ENCODE results near the gene TGFBR3. TPM values are rescaled to one million over a fixed set of nuclear protein-coding genes. Genes with fewer than 3 reads are reported as not detected.
"Not testable (repeated sequence)": the region's sequence is repeated elsewhere in the genome, so short reads cannot be mapped to it uniquely, and the experiment has no call there.

TGFBR3 gene
- total RNA-seq, 1 donor from 2014 or later: 125 TPM

- no peak for DNase-seq
Observed at GRCh38 chr1:91847851-91848250, 38.1 kb downstream of the TGFBR3 start.

DNA sequence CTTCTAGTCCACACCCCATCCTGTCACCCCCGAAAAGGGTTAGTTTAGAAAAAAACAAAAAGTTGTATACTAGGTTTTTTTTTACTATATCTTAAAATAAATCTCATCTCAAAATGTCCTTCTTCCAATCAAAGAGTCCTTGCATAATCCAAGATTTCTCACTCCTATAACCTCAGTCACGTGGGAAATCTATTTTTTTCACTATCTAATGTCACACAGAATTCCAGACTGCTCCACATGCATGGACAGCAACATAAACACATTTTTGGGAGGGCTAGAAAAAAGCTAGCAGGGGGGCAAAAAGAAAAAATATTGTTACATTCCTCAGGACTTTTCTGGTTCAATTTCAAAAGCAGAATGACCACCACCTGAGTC is 39.3 kb downstream of the TGFBR3 start:
- DNase-seq: no peak

DNA sequence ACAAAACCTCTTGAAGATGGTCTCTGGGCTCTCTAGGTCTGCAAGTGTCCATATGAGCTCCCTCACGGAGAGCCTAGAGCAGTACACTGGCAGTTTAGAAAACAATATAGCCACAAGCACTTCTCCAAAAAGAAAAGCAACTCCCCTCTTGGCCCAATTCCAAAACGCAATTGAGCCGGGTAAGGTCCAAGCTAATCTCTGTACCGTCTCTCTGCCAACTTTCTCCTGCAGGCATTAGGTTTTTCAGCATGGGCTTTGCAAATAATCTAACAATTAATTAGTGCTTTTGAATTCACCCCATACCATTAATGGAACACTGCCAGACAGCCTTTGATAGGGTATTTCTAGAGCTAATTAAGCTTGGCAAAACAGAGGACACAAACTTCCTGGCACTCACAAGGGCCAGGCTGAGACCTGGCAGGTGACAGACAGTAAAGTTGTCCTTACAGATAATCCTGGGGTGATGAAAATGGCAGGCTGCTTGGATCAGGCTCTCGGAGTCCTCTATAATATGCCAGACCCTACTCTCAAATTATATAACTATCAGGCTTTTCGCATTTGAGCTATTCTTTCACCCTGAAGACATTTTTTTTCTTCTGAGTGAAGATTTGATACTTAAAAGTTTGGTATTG is 39.8 kb downstream of the TGFBR3 start:
- DNase-seq: peak; percentile 38

DNA sequence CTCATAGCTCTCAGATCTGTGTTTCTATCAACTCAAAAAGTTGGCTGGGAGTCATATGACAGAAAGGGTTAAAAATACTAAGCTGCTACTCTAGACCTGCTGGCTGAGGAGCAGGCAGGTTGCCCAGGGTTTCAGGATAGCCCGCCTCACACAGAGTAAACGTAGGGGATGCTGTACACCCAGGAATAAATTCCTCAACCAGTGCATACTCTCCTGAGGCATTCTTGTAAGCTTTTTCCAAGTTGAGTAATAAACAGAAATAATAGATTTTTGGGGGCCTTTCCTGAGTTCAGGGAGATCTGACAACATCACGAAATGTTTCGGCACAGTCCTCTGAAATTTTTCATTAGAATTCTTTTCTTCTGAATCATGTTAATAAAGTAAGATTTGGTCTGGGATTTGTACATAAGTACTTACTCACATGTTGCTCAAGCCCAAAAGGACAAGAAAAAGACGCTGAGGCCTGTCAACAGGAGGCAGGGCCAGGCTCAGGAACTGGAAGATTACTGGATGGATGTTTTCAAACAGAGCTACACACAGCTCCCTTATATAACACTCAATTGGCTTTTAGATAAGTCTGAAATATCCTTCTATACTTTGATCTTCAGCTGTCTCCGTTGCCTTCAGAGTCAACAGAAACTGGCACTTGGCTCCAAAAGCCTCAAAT is 41.0 kb downstream of the TGFBR3 start:
- peak; percentile 65 for DNase-seq

DNA sequence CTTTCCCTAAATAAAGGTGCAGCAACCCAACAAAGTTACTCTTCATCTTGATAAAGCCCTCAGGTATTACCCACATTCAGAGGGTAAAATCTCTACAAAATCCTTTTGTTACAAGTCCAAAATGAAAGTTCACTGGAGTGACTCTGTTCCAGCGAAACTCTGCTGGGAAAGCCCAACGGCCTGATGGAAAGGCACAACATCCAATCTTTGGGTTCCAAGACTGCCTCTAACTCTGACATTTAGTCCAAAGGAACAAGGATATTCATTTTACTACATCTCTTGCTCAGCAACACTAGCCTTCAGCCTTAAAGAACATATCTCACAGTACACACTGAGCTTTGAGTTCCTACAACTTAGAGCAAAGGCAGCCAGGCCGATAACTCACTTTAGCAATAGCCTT is 42.1 kb downstream of the TGFBR3 start:
- no peak for DNase-seq

DNA sequence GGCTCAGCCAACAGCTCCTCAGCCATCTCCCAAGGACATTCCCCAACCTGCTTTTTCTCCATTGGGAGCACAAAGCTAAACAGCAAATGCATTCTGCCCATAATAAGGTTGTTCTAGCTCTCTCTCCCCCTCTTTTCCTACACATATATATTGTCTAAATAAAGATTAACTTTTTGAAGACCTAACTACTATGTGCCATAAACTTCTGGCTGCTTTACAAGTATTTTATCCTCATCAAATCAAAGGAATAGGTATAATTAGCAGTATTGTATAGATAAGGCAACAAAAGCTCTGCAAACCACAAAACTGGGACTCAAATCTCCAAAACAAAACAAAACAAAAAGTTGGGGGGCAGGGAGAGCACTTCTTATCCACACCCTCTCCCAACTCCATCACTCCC is 43.4 kb downstream of the TGFBR3 start:
- DNase-seq: no peak

DNA sequence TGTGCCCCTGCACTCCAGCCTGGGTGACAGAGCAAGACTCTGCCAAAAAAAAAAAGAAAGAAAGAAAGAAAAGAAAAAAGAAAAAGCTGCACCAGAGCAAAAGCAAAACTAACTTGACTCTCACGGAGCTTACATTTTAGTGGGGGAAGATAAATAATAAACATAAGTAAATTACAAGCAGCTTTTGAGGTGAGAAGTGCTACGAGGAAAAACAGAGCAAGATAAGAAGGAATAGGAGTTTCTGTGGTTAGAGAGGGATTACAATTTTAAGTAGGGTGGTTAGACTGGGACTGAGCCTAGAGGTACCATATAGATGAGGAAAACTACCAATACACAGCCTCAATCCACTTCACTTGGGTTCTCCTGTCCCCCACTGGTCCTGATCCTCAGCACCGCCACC is 43.9 kb downstream of the TGFBR3 start:
- DNase-seq: no peak

GRCh38 chr1:91840276-91840675 is 45.7 kb downstream of the TGFBR3 start:
- not testable (repeated sequence) for DNase-seq

GRCh38 chr1:91836331-91837040 is 49.5 kb downstream of the TGFBR3 start:
- DNase-seq: peak; percentile 48

GRCh38 chr1:91835087-91835521 is 50.8 kb downstream of the TGFBR3 start:
- no peak for DNase-seq

GRCh38 chr1:91834549-91834948 is 51.4 kb downstream of the TGFBR3 start:
- DNase-seq: not testable (repeated sequence)

GRCh38 chr1:91833946-91834345 is 52.0 kb downstream of the TGFBR3 start:
- peak; percentile 79 for DNase-seq

DNA sequence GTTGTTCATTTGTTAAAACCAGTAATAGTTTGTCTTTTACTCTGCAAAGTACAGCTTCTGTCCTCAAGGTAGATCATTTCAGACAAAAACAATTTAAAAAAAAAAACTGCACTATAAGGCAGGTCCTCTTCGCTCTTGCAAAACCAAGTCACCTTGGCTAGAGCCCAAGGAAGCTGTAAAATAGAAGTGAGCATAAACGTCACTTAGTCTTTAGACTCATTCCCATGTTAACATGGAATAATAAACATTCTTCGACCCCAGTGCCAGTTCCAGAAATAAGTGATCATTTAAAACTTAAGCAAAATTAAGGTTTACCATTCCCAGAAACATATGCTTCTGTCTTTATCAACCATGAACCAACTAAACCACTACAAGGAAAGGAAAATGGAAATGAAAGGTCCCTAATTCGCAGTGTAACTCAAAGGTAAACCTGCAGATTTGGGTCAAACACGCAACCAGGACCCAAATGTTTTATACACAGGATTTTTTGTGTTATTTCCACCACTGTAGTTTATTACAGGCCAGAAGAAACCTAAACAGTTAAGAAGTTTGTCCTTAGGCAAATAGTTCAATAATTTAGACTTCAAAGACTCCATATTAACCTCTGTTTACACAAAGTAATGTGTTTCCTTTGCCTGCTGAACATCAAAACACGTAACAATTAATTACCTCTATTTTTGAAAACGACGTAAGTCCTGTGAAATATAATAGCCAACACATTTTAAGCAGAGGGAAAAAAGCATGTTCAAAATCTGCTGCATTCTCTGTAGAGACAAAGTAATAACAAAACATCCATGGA is 54.6 kb downstream of the TGFBR3 start:
- DNase-seq: no peak

DNA sequence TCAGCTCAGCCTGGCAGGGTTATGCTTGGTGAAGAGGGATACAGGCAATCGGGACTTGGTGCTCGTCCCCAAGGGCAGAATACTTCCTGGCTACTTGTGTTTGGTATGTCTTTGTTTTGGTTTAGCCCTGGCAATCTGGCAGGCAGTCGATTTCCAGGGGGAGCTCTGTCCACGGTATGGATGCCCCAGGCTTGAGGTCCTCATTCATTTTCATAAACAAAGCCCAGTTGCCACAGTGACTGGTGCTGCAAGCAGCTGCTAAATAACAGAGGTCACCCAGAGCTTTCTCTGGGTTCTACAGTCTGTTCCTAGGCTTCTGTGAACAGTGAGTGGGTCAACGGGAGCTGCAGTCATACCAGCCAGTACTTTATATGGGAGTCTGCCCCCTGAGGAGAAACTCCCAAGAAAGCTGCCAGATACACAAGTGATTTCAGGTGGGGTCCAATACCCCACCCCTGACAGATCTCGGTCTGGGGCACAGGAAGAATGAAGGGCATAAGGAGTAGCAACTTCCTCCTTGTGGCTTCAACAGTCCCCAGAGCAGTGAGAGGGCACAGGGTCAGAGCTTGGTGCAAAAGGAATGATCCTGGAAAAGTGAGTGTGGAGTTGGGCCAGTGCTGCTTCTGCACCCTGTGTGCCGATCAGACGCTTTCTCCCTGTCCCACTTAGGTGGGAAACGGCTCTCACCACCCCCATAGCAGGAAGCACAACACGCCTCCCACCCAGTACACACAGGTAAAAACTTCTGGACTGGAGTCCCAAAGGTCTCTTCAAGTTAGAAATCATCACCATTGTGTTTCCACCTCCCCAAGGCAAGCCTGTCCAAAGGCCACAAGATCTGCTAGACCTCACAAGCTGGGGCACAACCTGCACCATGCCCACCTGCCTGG is 55.5 kb downstream of the TGFBR3 start:
- DNase-seq: peak; percentile 52

DNA sequence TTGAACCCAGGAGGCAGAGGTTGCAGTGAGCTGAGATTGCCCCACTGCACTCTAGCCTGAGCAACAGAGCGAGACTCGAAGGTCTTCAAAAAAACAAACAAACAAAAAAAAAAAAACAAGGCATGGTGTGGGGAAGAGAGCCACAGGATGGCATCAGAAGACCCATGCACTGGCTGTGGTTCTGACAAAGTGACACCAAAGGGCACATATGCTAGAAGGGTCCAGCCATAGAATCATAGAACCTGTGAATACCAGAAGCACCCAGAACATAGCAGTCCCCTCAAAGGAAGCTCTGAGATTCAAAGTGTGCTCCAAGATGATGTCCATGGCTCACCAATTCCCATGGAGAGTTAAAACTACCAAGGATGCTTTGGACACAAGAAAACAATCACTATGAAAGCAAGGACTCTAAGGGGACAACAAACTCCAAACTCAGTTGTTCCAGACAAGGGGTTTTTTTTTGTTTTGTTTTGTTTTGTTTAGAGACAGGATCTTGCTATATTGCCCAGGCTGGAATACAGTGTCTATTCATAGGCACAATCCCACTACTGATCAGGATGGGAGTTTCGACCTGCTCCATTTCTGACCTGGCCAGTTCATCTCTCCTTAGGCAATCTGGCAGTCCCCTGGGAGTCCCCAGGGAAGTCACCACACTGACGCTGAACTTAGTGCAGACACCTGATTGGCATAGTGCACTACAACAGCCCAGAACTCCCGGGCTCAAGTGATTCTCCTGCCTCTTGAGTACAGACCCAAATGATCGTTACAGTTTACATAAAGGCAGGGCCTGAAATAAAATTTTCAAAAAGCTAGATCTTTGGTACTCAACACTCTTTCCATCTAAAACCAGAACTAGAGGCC is 56.4 kb downstream of the TGFBR3 start:
- no peak for DNase-seq

DNA sequence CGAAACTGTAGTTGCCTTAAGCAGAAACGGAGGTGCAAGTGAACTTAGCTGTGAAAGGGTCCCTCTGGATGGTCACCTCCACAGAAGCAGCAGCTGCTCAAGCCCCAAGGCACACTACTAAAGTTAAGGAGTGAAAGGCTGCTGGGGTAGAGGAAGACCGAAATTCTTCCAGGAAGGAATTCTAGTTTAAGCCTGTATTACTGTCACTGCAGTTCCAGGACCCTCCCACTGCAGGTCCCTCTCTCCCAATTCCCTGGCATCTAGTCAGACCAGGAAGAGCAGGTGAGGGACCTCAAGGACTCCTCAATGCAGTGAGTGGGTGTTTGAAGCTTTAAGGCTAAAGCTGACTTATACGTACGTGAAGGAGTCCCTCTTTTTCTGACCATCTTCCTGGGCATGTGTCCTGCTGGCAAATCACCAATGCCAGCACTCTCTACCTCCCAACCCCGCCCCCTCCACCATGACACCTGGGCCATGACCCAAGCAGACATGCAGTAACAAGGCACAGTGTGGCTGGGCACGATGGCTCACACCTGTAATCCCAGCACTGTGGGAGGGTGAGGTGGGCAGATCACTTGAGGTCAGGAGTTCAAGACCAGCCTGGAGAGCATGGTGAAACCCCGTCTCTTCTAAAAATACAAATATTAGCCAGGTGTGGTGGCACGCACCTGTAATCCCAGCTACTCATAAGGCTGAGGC is 57.2 kb downstream of the TGFBR3 start:
- DNase-seq: no peak

DNA sequence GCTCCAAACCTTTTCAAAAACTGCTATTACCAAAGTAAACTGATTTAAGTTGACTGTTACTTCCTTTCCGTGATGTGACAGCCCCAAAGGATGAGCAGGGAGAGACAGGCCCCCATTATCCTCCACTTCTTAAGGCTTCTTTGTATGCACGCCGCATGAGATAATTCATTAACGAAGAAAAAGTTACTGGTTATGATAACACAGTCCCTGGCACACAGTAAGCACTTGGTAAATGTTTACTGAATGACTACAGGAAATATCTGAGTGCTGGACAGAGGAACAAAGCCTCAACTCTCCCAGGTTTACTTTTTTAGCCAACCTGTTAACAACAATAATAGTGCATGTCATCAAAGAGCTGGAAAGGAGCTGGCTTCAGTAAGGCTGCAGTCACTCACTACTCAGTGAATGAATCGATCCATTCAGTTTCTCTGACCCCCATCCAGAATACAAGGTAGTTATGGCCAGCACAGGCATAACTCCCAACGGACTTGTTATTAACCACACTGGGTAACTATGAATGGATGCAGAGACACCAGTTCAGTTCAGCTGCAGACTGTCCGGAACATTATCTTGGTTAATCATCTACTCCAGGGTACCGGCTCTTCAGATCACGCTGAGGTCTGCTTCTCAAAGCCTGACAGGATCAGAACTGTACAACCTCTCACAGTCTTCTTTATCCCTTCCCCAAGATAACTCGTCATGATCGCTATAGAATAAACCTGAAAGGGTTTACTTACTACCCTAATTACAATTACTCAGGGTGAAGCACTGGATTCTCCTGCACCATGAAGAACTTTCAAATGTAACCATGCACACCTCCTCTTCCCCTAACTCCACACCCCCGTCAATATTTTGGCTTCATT is 58.3 kb downstream of the TGFBR3 start:
- no peak for DNase-seq

DNA sequence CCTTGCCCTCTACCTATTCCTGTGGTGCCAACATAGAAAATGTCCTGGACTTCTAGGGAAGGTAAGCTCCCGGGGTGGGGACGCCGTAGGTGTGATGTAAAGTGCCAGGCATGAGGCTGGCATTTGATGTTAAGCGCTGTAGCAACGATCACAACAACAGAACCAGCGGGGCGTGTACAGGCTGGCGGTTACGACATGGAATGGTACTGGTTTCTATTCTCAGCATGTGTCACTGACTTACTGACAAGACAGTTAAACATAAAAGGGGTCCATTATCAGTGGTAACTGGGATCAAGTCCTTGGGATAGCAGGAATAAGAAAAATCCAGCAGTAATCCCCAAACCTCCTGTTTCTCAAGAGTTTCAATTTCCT is 58.9 kb downstream of the TGFBR3 start:
- peak; percentile 6 for DNase-seq

DNA sequence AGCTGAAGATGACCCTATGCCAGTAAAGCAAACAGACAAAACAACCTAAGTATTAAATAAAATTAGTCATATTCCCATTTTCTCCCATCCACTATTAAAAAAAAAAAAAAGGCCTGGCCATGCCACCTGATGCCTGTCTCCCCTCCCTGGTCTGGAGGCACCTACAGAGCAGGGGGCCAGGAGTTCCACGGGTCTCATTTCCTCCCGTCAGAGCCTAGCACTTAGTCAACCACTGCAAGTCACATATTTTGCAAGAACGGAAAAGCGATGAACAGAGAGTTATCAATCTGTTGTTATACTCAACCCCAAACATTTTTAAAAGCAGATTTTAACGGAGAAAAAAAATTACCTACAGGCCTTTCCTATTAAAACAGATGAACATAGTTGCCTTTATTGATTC is 59.3 kb downstream of the TGFBR3 start:
- no peak for DNase-seq

All from skin of body (tissue), 2 donors.